GM23338 (cell line): Measurements from ENCODE around the gene OR5K1. TPM values are rescaled to one million over a fixed set of nuclear protein-coding genes. Genes with fewer than 3 reads are reported as not detected.

ENCODE experiments used
- ATAC-seq: fragments of 200-7000 bp; cut with Tn5 transposase; 3 replicates; pipeline ENCODE4 v1.9.1; 2020
- DNase-seq: peaks from one replicate; pipeline ENCODE4 v3.0.0-alpha.2; 2015; ENCODE audit warnings: low spot score
- H2AFZ ChIP-seq: fragments of 200-600 bp; sonication (generic); 2 replicates; pipeline ENCODE4 v1.8.0; 2016; ENCODE audit warnings: antibody characterized with exemption, mild to moderate bottlenecking, moderate library complexity
- H3F3A ChIP-seq: fragments of 200-600 bp; sonication (generic); replicated peaks from 2 replicates; pipeline ENCODE4 v1.8.0; 2017; ENCODE audit warnings: antibody characterized with exemption, mixed run types, low read depth
- H3K27ac ChIP-seq: fragments of 200-600 bp; sonication (generic); 2 replicates; pipeline ENCODE4 v1.6.1; 2016; ENCODE audit warnings: low read depth
- H3K27me3 ChIP-seq: fragments of 200-600 bp; sonication (generic); 2 replicates; pipeline ENCODE4 v1.8.0; 2016; ENCODE audit warnings: mild to moderate bottlenecking, mixed run types, moderate library complexity; ENCODE audit not compliant: insufficient read depth
- H3K36me3 ChIP-seq: fragments of 200-600 bp; sonication (generic); 2 replicates; pipeline ENCODE4 v1.8.0; 2016; ENCODE audit warnings: mild to moderate bottlenecking; ENCODE audit not compliant: insufficient read depth
- H3K4me1 ChIP-seq: fragments of 200-600 bp; sonication (generic); 2 replicates; pipeline ENCODE4 v1.8.0; 2016; ENCODE audit warnings: mild to moderate bottlenecking, moderate library complexity; ENCODE audit not compliant: insufficient read depth
- H3K4me2 ChIP-seq: fragments of 200-600 bp; sonication (generic); 2 replicates; pipeline ENCODE4 v1.7.1; 2017; ENCODE audit warnings: mixed run types
- H3K4me3 ChIP-seq: fragments of 200-600 bp; sonication (generic); 2 replicates; pipeline ENCODE4 v1.6.1; 2016; ENCODE audit warnings: mixed run types
- H3K79me2 ChIP-seq: fragments of 200-600 bp; sonication (generic); replicated peaks from 2 replicates; pipeline ENCODE4 v1.8.0; 2017; ENCODE audit warnings: mild to moderate bottlenecking; ENCODE audit not compliant: insufficient read depth
- H3K9me2 ChIP-seq: fragments of 200-600 bp; sonication (generic); 2 replicates; pipeline ENCODE4 v1.8.0; 2017; ENCODE audit not compliant: insufficient read depth
- H4K20me1 ChIP-seq: fragments of 200-600 bp; sonication (generic); replicated peaks from 2 replicates; pipeline ENCODE4 v1.8.0; 2017; ENCODE audit warnings: mild to moderate bottlenecking; ENCODE audit not compliant: insufficient read depth
- H3K27ac Mint-ChIP-seq: 2 replicates; pipeline ENCODE4 v1.8.0; 2020; ENCODE audit warnings: inconsistent platforms, mild to moderate bottlenecking, moderate library complexity, mixed read lengths
- H3K27me3 Mint-ChIP-seq: 3 replicates; pipeline ENCODE4 v1.8.0; 2022; ENCODE audit warnings: low read depth, mild to moderate bottlenecking, moderate library complexity, mixed read lengths, inconsistent platforms; ENCODE audit not compliant: insufficient read depth, poor library complexity
- H3K36me3 Mint-ChIP-seq: 3 replicates; pipeline ENCODE4 v1.8.0; 2021; ENCODE audit warnings: low read depth, mild to moderate bottlenecking, inconsistent platforms, moderate library complexity, mixed read lengths
- H3K4me1 Mint-ChIP-seq: 3 replicates; pipeline ENCODE4 v1.8.0; 2020; ENCODE audit warnings: mild to moderate bottlenecking, inconsistent platforms, mixed read lengths
- H3K4me3 Mint-ChIP-seq: 3 replicates; pipeline ENCODE4 v1.8.0; 2021; ENCODE audit warnings: moderate library complexity, mild to moderate bottlenecking, inconsistent platforms, mixed read lengths
- H3K9me3 Mint-ChIP-seq: 3 replicates; pipeline ENCODE4 v1.8.0; 2020; ENCODE audit warnings: moderate library complexity, mild to moderate bottlenecking, inconsistent platforms, mixed read lengths
- CREB1 ChIP-seq: fragments of 250-450 bp; sonication (Bioruptor Pico); IDR thresholded peaks from 2 replicates; pipeline ENCODE4 v1.5.0; 2020; ENCODE audit warnings: low read depth, mild to moderate bottlenecking, moderate library complexity
- CTCF ChIP-seq, 2 experiments: fragments of 200-600 bp in 1 of 2; sonication (generic) in 1 of 2; conservative IDR thresholded peaks; 2 replicates each; pipeline versions ENCODE4 v1.5.1 to v1.6.1; 2016 to 2017; ENCODE audit warnings: antibody characterized with exemption in 2 of 2, low read depth in 2 of 2, mild to moderate bottlenecking in 2 of 2, moderate library complexity in 1 of 2
- ETS1 ChIP-seq: IDR thresholded peaks from 2 replicates; pipeline ENCODE4 v1.6.1; 2016; ENCODE audit warnings: antibody characterized with exemption
- EZH2 ChIP-seq: fragments of 200-600 bp; sonication (generic); IDR thresholded peaks from one replicate; pipeline ENCODE4 v1.8.0; 2017; ENCODE audit warnings: antibody characterized with exemption, mild to moderate bottlenecking, low read depth; ENCODE audit not compliant: unreplicated experiment
- EZH2phosphoT487 ChIP-seq: fragments of 200-600 bp; sonication (generic); IDR thresholded peaks from one replicate; pipeline ENCODE4 v1.8.1; 2018; ENCODE audit warnings: antibody characterized with exemption; ENCODE audit not compliant: unreplicated experiment
- JUNB ChIP-seq: IDR thresholded peaks from one replicate; pipeline ENCODE4 v1.6.1; 2016; ENCODE audit warnings: antibody characterized with exemption; ENCODE audit not compliant: unreplicated experiment
- NANOG ChIP-seq: IDR thresholded peaks from 2 replicates; pipeline ENCODE4 v1.6.1; 2016; ENCODE audit warnings: antibody characterized with exemption, borderline replicate concordance
- POLR2AphosphoS5 ChIP-seq: IDR thresholded peaks from 2 replicates; pipeline ENCODE4 v1.6.1; 2016; ENCODE audit warnings: antibody characterized with exemption, low read depth
- REST ChIP-seq: IDR thresholded peaks from one replicate; pipeline ENCODE4 v1.6.1; 2018; ENCODE audit warnings: antibody characterized with exemption; ENCODE audit not compliant: unreplicated experiment
- STAT1 ChIP-seq: IDR thresholded peaks from one replicate; pipeline ENCODE4 v1.6.1; 2016; ENCODE audit warnings: antibody characterized with exemption; ENCODE audit not compliant: unreplicated experiment
- ZNF114 ChIP-seq: fragments of 250-450 bp; sonication (Bioruptor Pico); IDR thresholded peaks from 2 replicates; pipeline ENCODE4 v1.5.0; 2020; ENCODE audit warnings: mild to moderate bottlenecking, moderate library complexity
- ZNF331 ChIP-seq: fragments of 250-450 bp; sonication (Bioruptor Pico); IDR thresholded peaks from 2 replicates; pipeline ENCODE4 v1.5.0; 2020; ENCODE audit warnings: low read depth, mild to moderate bottlenecking, moderate library complexity
- ZNF462 ChIP-seq: fragments of 250-450 bp; sonication (Bioruptor Pico); IDR thresholded peaks from 2 replicates; pipeline ENCODE4 v1.5.0; 2020; ENCODE audit warnings: mild to moderate bottlenecking, moderate library complexity
- polyA plus RNA-seq: library from polyadenylated mRNA; unstranded; fragments of >200 nt; fragmentation: Nextera tagmentation; extraction: Ambion mirVana; gene quantifications from 2 replicates; pipeline ENCODE4 v1.2.1, GENCODE V29; 2016
- total RNA-seq: library from RNA; depleted of rRNA; stranded (reverse); fragments of >200 nt; shearing (Covaris generic); gene quantifications from 2 replicates; pipeline ENCODE4 v1.2.3, GENCODE V29; 2014

OR5K1 gene
- total and polyA plus RNA-seq, 2 experiments from 2014 or later, result not detected

- Histone ChIP-seq H2AFZ (no peak overlapping the region), H3K27me3 (no peaks in the 10 kb centered on the region), H3K4me1 (no peaks in the 10 kb centered on the region), H3K4me2 (no peak overlapping the region), H4K20me1 (no peaks in the 10 kb centered on the region), H3K79me2 (no peaks in the 10 kb centered on the region), H3K27ac (no peak overlapping the region), H3K9me2 (no peaks in the 10 kb centered on the region), H3K36me3 (no peaks in the 10 kb centered on the region), H3K4me3 (no peak overlapping the region), H3F3A (no peaks in the 10 kb centered on the region)
- TF ChIP-seq ZNF462 (no peak), EZH2phosphoT487 (no peak), ZNF114 (no peak), REST (no peak), ZNF331 (CRISPR knock-in tag) (no peak), CREB1 (no peak), NANOG (no peak), POLR2AphosphoS5 (no peak), ETS1 (no peak), EZH2 (no peak), CTCF (conservative IDR thresholded peaks at IDR 0.05; ENCODE audit: low read depth in 2 of 2) (no peak), STAT1 (no peak), JUNB (no peak)
- ATAC-seq (no peak), DNase-seq (no peak)
- Mint-ChIP-seq H3K4me3 (no peak overlapping the region), H3K9me3 (no peaks in the 10 kb centered on the region; the same call in 2 of the 3 replicates), H3K4me1 (no peaks in the 10 kb centered on the region), H3K27ac (no peak overlapping the region), H3K27me3 (no peaks in the 10 kb centered on the region), H3K36me3 (no peaks in the 10 kb centered on the region)
These were observed 39.0 kb downstream of the OR5K1 start for GRCh38 chr3:98501863-98502576.
